Thyroid gland (tissue), 4 donors: ENCODE measurements around the gene SMYD2. TPM values are rescaled to one million over a fixed set of nuclear protein-coding genes. Genes with fewer than 3 reads are reported as not detected.

ENCODE experiments used
- DNase-seq, 2 donors: peaks; one replicate each; pipeline ENCODE4 v3.0.0-alpha.2; 2019
- H3K27ac ChIP-seq, 3 donors: fragments of 200-600 bp; sonication (generic); 1 replicate in 2 of 3; 2 replicates in 1 of 3; pipeline ENCODE4 v1.5.1; 2016 to 2019; ENCODE audit warnings: mild to moderate bottlenecking in 1 of 3, moderate library complexity in 1 of 3
- H3K27me3 ChIP-seq: fragments of 200-600 bp; sonication (generic); one replicate; pipeline ENCODE4 v1.5.1; 2019
- H3K36me3 ChIP-seq, 2 donors: fragments of 200-600 bp; sonication (generic); one replicate each; pipeline ENCODE4 v1.5.1; 2016 to 2019
- H3K4me1 ChIP-seq, 2 donors: fragments of 200-600 bp; sonication (generic); one replicate each; pipeline ENCODE4 v1.5.1; 2017 to 2019
- H3K4me3 ChIP-seq, 3 donors: fragments of 200-600 bp; sonication (generic); replicated peaks in 1 of 3; 1 replicate in 2 of 3; 2 replicates in 1 of 3; pipeline ENCODE4 v1.5.1; 2016; ENCODE audit warnings: mild to moderate bottlenecking in 1 of 3
- H3K9me3 ChIP-seq: fragments of 200-600 bp; sonication (generic); one replicate; pipeline ENCODE4 v1.5.1; 2017
- CTCF ChIP-seq, 6 experiments: fragments of 200-600 bp in 3 of 6; fragments of 450-650 bp in 3 of 6; sonication (generic) in 3 of 6; IDR thresholded peaks; one replicate each; pipeline ENCODE4 v1.5.1; 2016 to 2019; ENCODE audit warnings: antibody characterized with exemption in 6 of 6, mild to moderate bottlenecking in 2 of 6, inconsistent platforms in 1 of 6, moderate library complexity in 1 of 6
- POLR2A ChIP-seq, 2 donors: fragments of 450-650 bp; IDR thresholded peaks; one replicate each; pipeline ENCODE4 v1.6.1; 2017; ENCODE audit warnings: antibody characterized with exemption in 2 of 2, mild to moderate bottlenecking in 2 of 2, moderate library complexity in 1 of 2
- WGBS, 2 donors: methylation state at CpG; one replicate each; pipeline ENCODE4 v1.1.5; 2017; 5-methylcytosine and 5-hydroxymethylcytosine counted together
- intact Hi-C: fragments of 100-400 bp; cut with DNase I; formaldehyde crosslinking; loops from one replicate; pipeline ENCODE4 v1.15.1; 2023
- total RNA-seq, 4 donors: library from RNA; depleted of rRNA; stranded (reverse); fragments of >200 nt; gene quantifications; one replicate each; pipeline ENCODE4 v1.2.3, GENCODE V29; 2016

Gene SMYD2
- total RNA-seq, 4 donors from 2014 or later = 37.6 to 56.1 (median 44.5) TPM

- TF ChIP-seq CTCF (IDR thresholded peaks at IDR 0.05) (no peak), POLR2A (IDR thresholded peaks at IDR 0.05) (no peak)
- no peaks in the 10 kb centered on the region for H3K27me3 ChIP-seq
- peaks cover 10 to 17% of the 10 kb centered on the region in 2 donors for H3K36me3 ChIP-seq
- no peak for DNase-seq
- WGBS, 2 donors = 94 to 97% methylated on average over 5 of the region's 5 CpGs
- H3K9me3 ChIP-seq = no peaks in the 10 kb centered on the region
- intact Hi-C loops = no loop called here
- no peak overlapping the region for H3K27ac ChIP-seq
- peaks cover 0 to 12% of the 10 kb centered on the region in 2 donors for H3K4me1 ChIP-seq
- no peak overlapping the region for H3K4me3 ChIP-seq
Measured at GRCh38 chr1:214360116-214360515, 79.2 kb downstream of the SMYD2 start.

DNA sequence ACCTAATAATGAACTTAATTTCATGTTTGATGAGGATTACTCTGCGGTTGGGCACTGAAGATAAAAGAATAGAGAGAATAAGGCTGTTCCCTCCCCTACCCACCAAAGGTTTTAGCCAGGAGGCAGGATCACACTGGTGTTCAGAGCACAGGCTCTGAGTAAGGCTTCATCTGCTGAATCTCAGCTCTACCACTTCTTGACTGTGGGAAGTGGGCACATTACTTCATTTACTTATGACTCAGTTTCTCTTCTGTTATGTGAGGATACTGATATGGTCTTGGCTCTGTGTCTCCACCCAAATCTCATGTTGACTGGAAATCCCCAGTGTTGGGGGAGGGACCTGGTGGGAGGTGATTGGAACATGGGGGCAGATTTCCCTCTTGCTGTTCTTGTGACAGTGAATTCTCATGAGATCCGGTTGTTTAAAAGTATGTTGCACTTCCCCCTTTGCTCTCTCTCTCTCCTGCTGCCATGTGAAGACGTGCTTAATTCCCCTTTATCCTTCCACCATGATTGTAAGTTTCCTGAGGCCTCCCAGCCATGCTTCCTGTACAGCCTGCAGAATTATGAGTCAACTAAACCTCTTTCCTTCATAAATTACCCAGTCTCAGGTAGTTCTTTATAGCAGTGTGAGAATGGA, 79.7 kb downstream of the SMYD2 start:
- TF ChIP-seq CTCF (IDR thresholded peaks at IDR 0.05) = no peak
- TF ChIP-seq POLR2A (IDR thresholded peaks at IDR 0.05) = no peak
- H3K4me1 ChIP-seq = peaks cover 0 to 12% of the 10 kb centered on the region in 2 donors
- WGBS, 2 donors = 86 to 87% methylated on average over 3 of the region's 3 CpGs

GRCh38 chr1:214361636-214362035, 80.7 kb downstream of the SMYD2 start:
- Histone ChIP-seq H3K27me3 (no peaks in the 10 kb centered on the region), H3K4me1 (peaks cover 0 to 12% of the 10 kb centered on the region in 2 donors), H3K9me3 (no peaks in the 10 kb centered on the region), H3K36me3 (peaks cover 10 to 14% of the 10 kb centered on the region in 2 donors), H3K4me3 (no peak overlapping the region), H3K27ac (no peak overlapping the region)
- intact Hi-C loops = no loop called here
- no peak for DNase-seq
- WGBS, 2 donors = 30 to 82% methylated on average over 1 of the region's 1 CpG
- TF ChIP-seq CTCF (IDR thresholded peaks at IDR 0.05) = no peak
- TF ChIP-seq POLR2A (IDR thresholded peaks at IDR 0.05) = no peak

More for the DNA sequence above, 79.7 kb downstream of the SMYD2 start:
- Histone ChIP-seq H3K36me3 (peaks cover 10 to 17% of the 10 kb centered on the region in 2 donors), H3K9me3 (no peaks in the 10 kb centered on the region), H3K27ac (no peak overlapping the region), H3K4me3 (no peak overlapping the region), H3K27me3 (no peaks in the 10 kb centered on the region)
- no peak for DNase-seq
- intact Hi-C loops = no loop called here

DNA sequence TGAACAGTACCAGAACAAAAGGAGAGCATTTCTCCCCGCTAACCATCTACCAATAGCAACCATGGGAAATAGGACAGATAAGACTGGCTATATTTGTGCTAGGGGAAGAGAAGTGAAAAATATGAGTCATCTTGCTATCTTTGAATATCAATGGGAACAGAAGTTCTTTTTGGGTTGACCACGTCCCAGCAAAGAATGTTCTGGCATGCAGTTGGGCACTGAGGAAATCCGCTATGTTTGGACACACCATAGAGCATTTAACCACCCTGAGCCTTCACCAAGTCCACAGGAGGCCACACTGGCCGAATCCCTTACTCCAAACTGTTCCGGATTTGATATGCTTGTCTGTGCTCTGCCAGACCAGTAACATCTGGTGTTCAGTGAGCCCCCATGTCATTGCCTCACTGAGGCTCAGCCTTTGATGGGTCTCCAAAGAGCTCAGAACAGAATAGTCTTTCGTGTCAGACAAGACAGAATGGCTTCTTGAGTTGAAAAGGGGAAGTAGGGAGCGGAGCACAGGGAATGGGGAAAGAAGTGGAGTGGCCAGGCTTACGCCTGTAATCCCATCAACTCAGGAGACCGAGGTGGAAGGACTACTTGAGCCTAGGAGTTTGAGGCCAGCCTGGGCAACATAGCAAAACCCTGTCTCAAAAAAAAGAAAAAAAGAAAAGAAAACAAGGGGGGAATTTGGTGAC, 81.4 kb downstream of the SMYD2 start:
- H3K9me3 ChIP-seq = no peaks in the 10 kb centered on the region
- intact Hi-C loops = no loop called here
- WGBS, 2 donors = 85 to 88% methylated on average over 9 of the region's 9 CpGs
- H3K36me3 ChIP-seq = peaks cover 7 to 11% of the 10 kb centered on the region in 2 donors
- peaks cover 0 to 12% of the 10 kb centered on the region in 2 donors for H3K4me1 ChIP-seq
- no peak for DNase-seq
- TF ChIP-seq CTCF (IDR thresholded peaks at IDR 0.05) = no peak
- no peak for TF ChIP-seq POLR2A (IDR thresholded peaks at IDR 0.05)
- no peak overlapping the region for H3K4me3 ChIP-seq
- H3K27ac ChIP-seq = peak overlapping the region in 1 of 3 donors; percentile 41
- H3K27me3 ChIP-seq = no peaks in the 10 kb centered on the region

GRCh38 chr1:214363386-214363785, 82.4 kb downstream of the SMYD2 start:
- no peak for TF ChIP-seq POLR2A (IDR thresholded peaks at IDR 0.05)
- TF ChIP-seq CTCF (IDR thresholded peaks at IDR 0.05) = no peak
- H3K4me3 ChIP-seq = no peak overlapping the region
- 73 to 83% methylated on average over 4 of the region's 4 CpGs for WGBS, 2 donors
- H3K36me3 ChIP-seq = peaks cover 0 to 9% of the 10 kb centered on the region in 2 donors
- H3K27ac ChIP-seq = no peak overlapping the region
- intact Hi-C loops = no loop called here
- H3K9me3 ChIP-seq = no peaks in the 10 kb centered on the region
- no peaks in the 10 kb centered on the region for H3K27me3 ChIP-seq
- no peak for DNase-seq
- peaks cover 0 to 12% of the 10 kb centered on the region in 2 donors for H3K4me1 ChIP-seq
